H1 (cell line): ENCODE measurements around the gene GNAQ. TPM values are rescaled to one million over a fixed set of nuclear protein-coding genes. Genes with fewer than 3 reads are reported as not detected.

ENCODE experiments used
- NANOG ChIP-seq: IDR thresholded peaks from 2 replicates; pipeline ENCODE4 v1.6.1; 2011; ENCODE audit warnings: low read length, low read depth, mild to moderate bottlenecking, inconsistent platforms; ENCODE audit not compliant: insufficient read depth, poor library complexity, severe bottlenecking
- RNF2 ChIP-seq: fragments of 200-900, 300-1000 bp; sonication (generic); IDR thresholded peaks from 2 replicates; pipeline ENCODE4 v1.7.1; 2016; ENCODE audit warnings: borderline replicate concordance, low read depth, mild to moderate bottlenecking, antibody characterized with exemption, low read length; ENCODE audit not compliant: poor library complexity, severe bottlenecking; ENCODE audit errors: missing control alignments
- SRF ChIP-seq: IDR thresholded peaks from 2 replicates; pipeline ENCODE4 v1.6.1; 2011; ENCODE audit warnings: mild to moderate bottlenecking, low read depth, low read length, moderate library complexity
- polyA plus RNA-seq, 7 experiments: library from polyadenylated mRNA; depleted of rRNA in 3 of 7; stranded (reverse) in 5 of 7; unstranded in 2 of 7; fragments of >200 nt in 5 of 7; fragments of 200-250 nt in 2 of 7; gene quantifications; 1 replicate in 5 of 7; 2 replicates in 1 of 7; 4 replicates in 1 of 7; pipeline versions ENCODE4 v1.2.1 to v1.2.3, GENCODE V29; 2011 to 2013; ENCODE audit warnings: missing spikeins in 2 of 7, mixed read lengths in 2 of 7
- total RNA-seq: library from RNA; stranded (reverse); fragmentation: NEBNext Ultra II Directional; extraction: Animal tissue kit (Norgen Biotek cat#: 25700); gene quantifications from 2 replicates; pipeline ENCODE4 v1.2.1, GENCODE V29; 2021
- TF ChIP-seq, protein P1 (sequence below): fragments of 300-600 bp; sonication (generic); IDR thresholded peaks from 2 replicates; pipeline ENCODE4 v1.7.1; 2012; ENCODE audit warnings: low read length, moderate library complexity, mild to moderate bottlenecking, inconsistent platforms; ENCODE audit not compliant: insufficient replicate concordance
- TF ChIP-seq, protein P2 (sequence below): IDR thresholded peaks from 2 replicates; pipeline ENCODE4 v1.6.1; 2012; ENCODE audit warnings: inconsistent platforms
- TF ChIP-seq, protein P3 (sequence below), 3 experiments: IDR thresholded peaks; 1 replicate in 2 of 3; 2 replicates in 1 of 3; pipeline versions ENCODE4 v1.5.1 to v1.6.1; 2011; ENCODE audit warnings: low read length in 3 of 3, mild to moderate bottlenecking in 3 of 3, inconsistent platforms in 2 of 3, low read depth in 1 of 3, moderate library complexity in 1 of 3; ENCODE audit not compliant: insufficient read depth in 1 of 3; ENCODE audit errors: control extremely low read depth in 1 of 3

The GNAQ gene
- total and polyA plus RNA-seq, 2 of the 8 experiments (the other 6 are each of a cell fraction or from before 2014, with no cell fraction given): 22.8 to 63.8 TPM

DNA sequence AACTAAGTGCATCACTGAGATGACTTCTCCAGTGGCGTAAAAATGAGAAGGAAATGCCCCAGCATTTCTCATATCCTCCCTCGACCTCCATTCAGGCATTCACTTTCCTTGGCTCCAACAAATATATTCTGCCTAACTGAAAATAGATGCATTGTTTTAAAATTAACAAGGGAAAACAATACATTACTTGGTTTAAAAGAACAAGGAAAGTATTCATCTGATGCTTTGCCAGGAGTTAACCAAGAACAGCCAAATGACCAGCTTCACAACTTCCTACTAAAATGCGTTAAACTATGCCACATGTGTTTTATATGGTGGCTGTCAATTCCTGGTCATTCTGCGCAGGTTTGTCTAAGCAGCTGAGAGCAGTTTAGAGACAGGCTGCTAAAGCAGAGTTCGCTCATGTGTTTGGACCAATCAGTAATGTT is 121.4 kb downstream of the GNAQ start (continued):
- TF ChIP-seq, protein P1, sequence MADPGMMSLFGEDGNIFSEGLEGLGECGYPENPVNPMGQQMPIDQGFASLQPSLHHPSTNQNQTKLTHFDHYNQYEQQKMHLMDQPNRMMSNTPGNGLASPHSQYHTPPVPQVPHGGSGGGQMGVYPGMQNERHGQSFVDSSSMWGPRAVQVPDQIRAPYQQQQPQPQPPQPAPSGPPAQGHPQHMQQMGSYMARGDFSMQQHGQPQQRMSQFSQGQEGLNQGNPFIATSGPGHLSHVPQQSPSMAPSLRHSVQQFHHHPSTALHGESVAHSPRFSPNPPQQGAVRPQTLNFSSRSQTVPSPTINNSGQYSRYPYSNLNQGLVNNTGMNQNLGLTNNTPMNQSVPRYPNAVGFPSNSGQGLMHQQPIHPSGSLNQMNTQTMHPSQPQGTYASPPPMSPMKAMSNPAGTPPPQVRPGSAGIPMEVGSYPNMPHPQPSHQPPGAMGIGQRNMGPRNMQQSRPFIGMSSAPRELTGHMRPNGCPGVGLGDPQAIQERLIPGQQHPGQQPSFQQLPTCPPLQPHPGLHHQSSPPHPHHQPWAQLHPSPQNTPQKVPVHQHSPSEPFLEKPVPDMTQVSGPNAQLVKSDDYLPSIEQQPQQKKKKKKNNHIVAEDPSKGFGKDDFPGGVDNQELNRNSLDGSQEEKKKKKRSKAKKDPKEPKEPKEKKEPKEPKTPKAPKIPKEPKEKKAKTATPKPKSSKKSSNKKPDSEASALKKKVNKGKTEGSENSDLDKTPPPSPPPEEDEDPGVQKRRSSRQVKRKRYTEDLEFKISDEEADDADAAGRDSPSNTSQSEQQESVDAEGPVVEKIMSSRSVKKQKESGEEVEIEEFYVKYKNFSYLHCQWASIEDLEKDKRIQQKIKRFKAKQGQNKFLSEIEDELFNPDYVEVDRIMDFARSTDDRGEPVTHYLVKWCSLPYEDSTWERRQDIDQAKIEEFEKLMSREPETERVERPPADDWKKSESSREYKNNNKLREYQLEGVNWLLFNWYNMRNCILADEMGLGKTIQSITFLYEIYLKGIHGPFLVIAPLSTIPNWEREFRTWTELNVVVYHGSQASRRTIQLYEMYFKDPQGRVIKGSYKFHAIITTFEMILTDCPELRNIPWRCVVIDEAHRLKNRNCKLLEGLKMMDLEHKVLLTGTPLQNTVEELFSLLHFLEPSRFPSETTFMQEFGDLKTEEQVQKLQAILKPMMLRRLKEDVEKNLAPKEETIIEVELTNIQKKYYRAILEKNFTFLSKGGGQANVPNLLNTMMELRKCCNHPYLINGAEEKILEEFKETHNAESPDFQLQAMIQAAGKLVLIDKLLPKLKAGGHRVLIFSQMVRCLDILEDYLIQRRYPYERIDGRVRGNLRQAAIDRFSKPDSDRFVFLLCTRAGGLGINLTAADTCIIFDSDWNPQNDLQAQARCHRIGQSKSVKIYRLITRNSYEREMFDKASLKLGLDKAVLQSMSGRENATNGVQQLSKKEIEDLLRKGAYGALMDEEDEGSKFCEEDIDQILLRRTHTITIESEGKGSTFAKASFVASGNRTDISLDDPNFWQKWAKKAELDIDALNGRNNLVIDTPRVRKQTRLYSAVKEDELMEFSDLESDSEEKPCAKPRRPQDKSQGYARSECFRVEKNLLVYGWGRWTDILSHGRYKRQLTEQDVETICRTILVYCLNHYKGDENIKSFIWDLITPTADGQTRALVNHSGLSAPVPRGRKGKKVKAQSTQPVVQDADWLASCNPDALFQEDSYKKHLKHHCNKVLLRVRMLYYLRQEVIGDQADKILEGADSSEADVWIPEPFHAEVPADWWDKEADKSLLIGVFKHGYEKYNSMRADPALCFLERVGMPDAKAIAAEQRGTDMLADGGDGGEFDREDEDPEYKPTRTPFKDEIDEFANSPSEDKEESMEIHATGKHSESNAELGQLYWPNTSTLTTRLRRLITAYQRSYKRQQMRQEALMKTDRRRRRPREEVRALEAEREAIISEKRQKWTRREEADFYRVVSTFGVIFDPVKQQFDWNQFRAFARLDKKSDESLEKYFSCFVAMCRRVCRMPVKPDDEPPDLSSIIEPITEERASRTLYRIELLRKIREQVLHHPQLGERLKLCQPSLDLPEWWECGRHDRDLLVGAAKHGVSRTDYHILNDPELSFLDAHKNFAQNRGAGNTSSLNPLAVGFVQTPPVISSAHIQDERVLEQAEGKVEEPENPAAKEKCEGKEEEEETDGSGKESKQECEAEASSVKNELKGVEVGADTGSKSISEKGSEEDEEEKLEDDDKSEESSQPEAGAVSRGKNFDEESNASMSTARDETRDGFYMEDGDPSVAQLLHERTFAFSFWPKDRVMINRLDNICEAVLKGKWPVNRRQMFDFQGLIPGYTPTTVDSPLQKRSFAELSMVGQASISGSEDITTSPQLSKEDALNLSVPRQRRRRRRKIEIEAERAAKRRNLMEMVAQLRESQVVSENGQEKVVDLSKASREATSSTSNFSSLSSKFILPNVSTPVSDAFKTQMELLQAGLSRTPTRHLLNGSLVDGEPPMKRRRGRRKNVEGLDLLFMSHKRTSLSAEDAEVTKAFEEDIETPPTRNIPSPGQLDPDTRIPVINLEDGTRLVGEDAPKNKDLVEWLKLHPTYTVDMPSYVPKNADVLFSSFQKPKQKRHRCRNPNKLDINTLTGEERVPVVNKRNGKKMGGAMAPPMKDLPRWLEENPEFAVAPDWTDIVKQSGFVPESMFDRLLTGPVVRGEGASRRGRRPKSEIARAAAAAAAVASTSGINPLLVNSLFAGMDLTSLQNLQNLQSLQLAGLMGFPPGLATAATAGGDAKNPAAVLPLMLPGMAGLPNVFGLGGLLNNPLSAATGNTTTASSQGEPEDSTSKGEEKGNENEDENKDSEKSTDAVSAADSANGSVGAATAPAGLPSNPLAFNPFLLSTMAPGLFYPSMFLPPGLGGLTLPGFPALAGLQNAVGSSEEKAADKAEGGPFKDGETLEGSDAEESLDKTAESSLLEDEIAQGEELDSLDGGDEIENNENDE: no peak
- TF ChIP-seq, protein P2, sequence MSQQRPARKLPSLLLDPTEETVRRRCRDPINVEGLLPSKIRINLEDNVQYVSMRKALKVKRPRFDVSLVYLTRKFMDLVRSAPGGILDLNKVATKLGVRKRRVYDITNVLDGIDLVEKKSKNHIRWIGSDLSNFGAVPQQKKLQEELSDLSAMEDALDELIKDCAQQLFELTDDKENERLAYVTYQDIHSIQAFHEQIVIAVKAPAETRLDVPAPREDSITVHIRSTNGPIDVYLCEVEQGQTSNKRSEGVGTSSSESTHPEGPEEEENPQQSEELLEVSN: no peak
- TF ChIP-seq, protein P3, sequence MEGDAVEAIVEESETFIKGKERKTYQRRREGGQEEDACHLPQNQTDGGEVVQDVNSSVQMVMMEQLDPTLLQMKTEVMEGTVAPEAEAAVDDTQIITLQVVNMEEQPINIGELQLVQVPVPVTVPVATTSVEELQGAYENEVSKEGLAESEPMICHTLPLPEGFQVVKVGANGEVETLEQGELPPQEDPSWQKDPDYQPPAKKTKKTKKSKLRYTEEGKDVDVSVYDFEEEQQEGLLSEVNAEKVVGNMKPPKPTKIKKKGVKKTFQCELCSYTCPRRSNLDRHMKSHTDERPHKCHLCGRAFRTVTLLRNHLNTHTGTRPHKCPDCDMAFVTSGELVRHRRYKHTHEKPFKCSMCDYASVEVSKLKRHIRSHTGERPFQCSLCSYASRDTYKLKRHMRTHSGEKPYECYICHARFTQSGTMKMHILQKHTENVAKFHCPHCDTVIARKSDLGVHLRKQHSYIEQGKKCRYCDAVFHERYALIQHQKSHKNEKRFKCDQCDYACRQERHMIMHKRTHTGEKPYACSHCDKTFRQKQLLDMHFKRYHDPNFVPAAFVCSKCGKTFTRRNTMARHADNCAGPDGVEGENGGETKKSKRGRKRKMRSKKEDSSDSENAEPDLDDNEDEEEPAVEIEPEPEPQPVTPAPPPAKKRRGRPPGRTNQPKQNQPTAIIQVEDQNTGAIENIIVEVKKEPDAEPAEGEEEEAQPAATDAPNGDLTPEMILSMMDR (IDR thresholded peaks at IDR 0.05; ENCODE audit: control extremely low read depth in 1 of 3, insufficient read depth in 1 of 3, low read depth in 1 of 3, low read length in 3 of 3): no peak
- TF ChIP-seq NANOG (no peak), SRF (no peak), RNF2 (no peak)
- TF ChIP-seq, all 59 proteins: peak for 0
